Fibroblast of mammary gland (primary cell): ENCODE data around the gene PPP1R12B.

Experiments
- DNase-seq: peaks from one replicate; pipeline ENCODE4 v3.0.0-alpha.2; 2010; ENCODE audit warnings: low read depth
- H3K4me3 ChIP-seq: 2 replicates; pipeline ENCODE4 v1.5.1; 2011; ENCODE audit warnings: low read depth, mild to moderate bottlenecking, low read length, moderate library complexity; ENCODE audit not compliant: control insufficient read depth
- CTCF ChIP-seq: conservative IDR thresholded peaks from 2 replicates; pipeline ENCODE4 v1.5.1; 2011; ENCODE audit warnings: low read depth, low read length, inconsistent platforms; ENCODE audit not compliant: control insufficient read depth, insufficient read depth

PPP1R12B gene

GRCh38 chr1:202348509-202349205, at the start of gene PPP1R12B:
Gene PPP1R12B (plus strand): TSS chr1:202348699. CDS start chr1:202348852, 153 bp downstream.
- H3K4me3 ChIP-seq = peak within 1 kb of the TSS; percentile 97
- TF ChIP-seq CTCF = no peak
- DNase-seq = peak; percentile 98

GRCh38 chr1:202302166-202302565, 46.3 kb upstream of the PPP1R12B start:
- H3K4me3 ChIP-seq = no peak overlapping the region
- DNase-seq = no peak
- no peak for TF ChIP-seq CTCF

- no peak for DNase-seq
- no peak for TF ChIP-seq CTCF
- H3K4me3 ChIP-seq = no peak overlapping the region
Observed at GRCh38 chr1:202304375-202304774, 44.1 kb upstream of the PPP1R12B start.

GRCh38 chr1:202305168-202305567, 43.3 kb upstream of the PPP1R12B start:
- DNase-seq = no peak
- H3K4me3 ChIP-seq = no peak overlapping the region
- TF ChIP-seq CTCF = no peak

GRCh38 chr1:202306535-202307345, 41.8 kb upstream of the PPP1R12B start:
- no peak for TF ChIP-seq CTCF
- no peak overlapping the region for H3K4me3 ChIP-seq
- DNase-seq = no peak

GRCh38 chr1:202310071-202310725, 38.3 kb upstream of the PPP1R12B start:
- DNase-seq = no peak
- H3K4me3 ChIP-seq = no peak overlapping the region
- no peak for TF ChIP-seq CTCF
